Liver (tissue), 3 donors: ENCODE data around the gene HCK.

Experiments
- ATF3 ChIP-seq: IDR thresholded peaks from 2 replicates; pipeline ENCODE4 v1.6.1; 2016; ENCODE audit warnings: antibody characterized with exemption
- CTCF ChIP-seq: fragments of 150-350 bp; IDR thresholded peaks from 2 replicates; pipeline ENCODE4 v1.5.1; 2017; ENCODE audit warnings: improper control_type of control experiment, low read depth, low read length; ENCODE audit not compliant: missing input control
- MAX ChIP-seq: IDR thresholded peaks from 2 replicates; pipeline ENCODE4 v1.6.1; 2016; ENCODE audit warnings: antibody characterized with exemption
- RAD21 ChIP-seq, 2 donors: IDR thresholded peaks; 2 replicates each; pipeline ENCODE4 v1.6.1; 2016; ENCODE audit warnings: antibody characterized with exemption in 2 of 2, mild to moderate bottlenecking in 2 of 2
- REST ChIP-seq: IDR thresholded peaks from 2 replicates; pipeline ENCODE4 v1.6.1; 2016; ENCODE audit warnings: antibody characterized with exemption, mild to moderate bottlenecking
- YY1 ChIP-seq: IDR thresholded peaks from 2 replicates; pipeline ENCODE4 v1.6.1; 2016; ENCODE audit warnings: antibody characterized with exemption, mild to moderate bottlenecking
- donor health status: healthy.
- donor health status: healthy.

- no peak for TF ChIP-seq CTCF
- TF ChIP-seq RAD21 (IDR thresholded peaks at IDR 0.05): no peak
- no peak for TF ChIP-seq YY1
- TF ChIP-seq MAX: no peak
- no peak for TF ChIP-seq ATF3
- TF ChIP-seq REST: no peak
Measured at GRCh38 chr20:32130352-32130751, 78.3 kb downstream of the HCK start.
